ENCODE results near the gene FYTTD1.
A peak's percentile ranks its signal among the peaks of the same experiment; 100 is the strongest.

FYTTD1 gene

DNA sequence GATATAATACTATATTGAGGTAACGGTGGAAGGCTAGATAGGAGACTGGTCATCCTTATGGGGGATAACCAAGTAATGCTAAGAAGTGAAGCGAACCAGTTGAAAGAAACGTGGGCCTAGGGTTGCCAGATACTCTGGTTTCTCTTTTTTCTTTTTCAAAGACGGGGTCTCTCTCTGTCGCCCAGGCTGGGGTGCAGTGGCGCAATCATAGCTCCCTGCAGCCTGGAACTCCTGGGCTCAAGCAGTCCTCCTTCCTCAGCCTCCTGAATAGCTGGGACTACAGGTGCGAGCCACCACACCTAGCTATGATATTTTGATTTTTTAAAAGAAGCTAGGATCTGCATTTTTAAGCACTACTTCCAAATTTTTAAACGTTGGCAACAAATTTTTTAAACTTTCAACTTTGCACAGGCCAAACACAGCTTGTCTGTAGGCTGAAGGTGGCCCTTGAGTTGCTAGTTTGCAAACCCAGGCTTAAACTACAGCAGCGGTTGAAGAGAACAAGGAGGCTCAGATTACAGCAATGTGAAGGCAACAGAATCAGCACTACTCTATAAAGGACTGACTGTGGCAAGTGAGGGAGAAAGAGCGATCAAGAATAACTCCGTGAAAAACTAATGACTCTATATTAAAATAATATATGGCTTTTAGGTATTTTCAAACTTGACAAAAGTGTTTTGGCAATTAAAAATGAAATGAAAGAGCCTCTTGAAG lies 11.8 kb upstream of the FYTTD1 start:
- DNase-seq: no peak

- DNase-seq: no peak
Measured at GRCh38 chr3:197742787-197743186, 6.9 kb upstream of the FYTTD1 start.

DNA sequence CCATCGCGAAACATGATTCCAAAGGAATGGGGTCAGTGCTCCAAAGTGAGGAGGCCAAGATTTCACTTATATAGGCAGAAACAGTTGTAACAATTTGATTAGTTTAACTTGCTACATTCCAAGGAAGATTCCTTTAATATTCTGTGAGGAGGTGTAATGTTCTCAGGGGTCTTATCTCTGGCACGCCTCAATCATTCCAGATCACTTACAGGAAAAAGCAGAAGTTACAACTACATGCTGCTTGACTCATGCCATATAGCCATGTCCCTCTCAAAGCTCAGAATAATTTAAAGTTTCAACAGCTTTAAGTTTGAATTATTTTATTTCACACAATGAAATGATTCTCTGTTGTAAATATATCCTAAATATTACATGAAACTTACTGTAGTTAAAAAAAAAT lies 3.5 kb upstream of the FYTTD1 start:
- no peak for DNase-seq

GRCh38 chr3:197746801-197747237 lies 2.9 kb upstream of the FYTTD1 start:
- DNase-seq: no peak

- DNase-seq: no peak
Measured at GRCh38 chr3:197748597-197749314, 927 bp upstream of the FYTTD1 start.

GRCh38 chr3:197749315-197749600 lies 425 bp upstream of the FYTTD1 start:
- DNase-seq: peak; percentile 69

GRCh38 chr3:197750396-197750831 lies 731 bp downstream of the FYTTD1 start:
- DNase-seq: peak; percentile 44

- DNase-seq: peak; percentile 26
Measured at GRCh38 chr3:197750858-197751737, 1.4 kb downstream of the FYTTD1 start.

GRCh38 chr3:197752107-197752506 lies 2.4 kb downstream of the FYTTD1 start:
- DNase-seq: no peak

DNA sequence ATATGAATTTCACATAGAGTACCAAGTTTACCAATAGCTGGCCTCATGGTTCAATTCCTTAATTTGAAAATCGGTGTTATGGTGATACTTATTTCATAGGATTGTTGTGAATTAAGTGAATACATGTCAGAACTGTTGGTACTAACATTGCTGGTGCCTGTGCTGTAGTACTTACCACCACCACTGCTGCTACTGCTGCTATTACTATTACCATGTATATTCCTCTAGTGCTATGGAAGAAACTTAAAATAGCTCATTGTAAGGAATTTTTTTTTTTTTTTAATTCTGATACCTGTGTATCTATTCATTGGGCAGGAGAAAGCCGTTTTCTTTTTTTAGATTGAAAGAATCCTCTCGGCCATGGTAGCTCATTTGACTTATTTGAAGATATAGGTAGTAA lies 3.6 kb downstream of the FYTTD1 start:
- DNase-seq: no peak

DNA sequence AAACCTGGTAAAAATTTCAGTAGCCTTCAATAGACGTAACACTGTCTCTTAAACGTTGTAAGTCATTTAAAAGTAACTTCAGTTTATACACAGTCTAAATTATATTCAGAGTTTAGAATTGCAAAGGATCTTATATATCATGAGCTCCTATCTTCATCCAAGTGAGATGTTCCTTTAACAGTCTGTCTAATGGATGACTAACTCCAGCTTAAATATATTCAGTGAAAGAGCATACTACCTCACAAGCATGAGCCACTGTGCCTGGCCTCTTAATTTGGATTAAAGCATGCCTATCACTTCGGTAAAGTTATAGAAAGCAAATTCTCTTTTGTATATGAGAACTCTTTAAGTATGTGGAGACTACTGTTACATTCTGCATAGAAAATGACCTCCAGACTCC lies 7.0 kb downstream of the FYTTD1 start:
- DNase-seq: no peak

DNA sequence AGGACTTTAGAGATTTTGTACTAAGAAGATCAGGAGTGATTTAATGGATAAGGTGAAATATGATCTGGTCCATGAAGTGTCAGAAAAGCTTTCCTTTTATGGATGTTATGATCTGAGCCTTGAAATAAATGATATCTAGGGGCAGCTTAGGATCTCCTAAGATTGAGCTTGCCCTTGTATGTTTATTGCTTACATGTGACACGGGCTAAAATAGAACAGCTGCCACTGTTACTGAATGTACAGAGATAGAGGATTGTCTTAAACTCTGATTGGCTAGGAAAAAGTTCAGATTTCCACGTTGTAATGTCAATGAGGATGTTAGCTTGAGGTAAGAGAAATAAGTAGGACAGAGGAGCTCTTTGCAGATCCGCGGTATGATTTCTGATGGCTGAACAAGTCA lies 8.8 kb downstream of the FYTTD1 start:
- DNase-seq: no peak

GRCh38 chr3:197761784-197762183 lies 12.1 kb downstream of the FYTTD1 start:
- DNase-seq: no peak

DNA sequence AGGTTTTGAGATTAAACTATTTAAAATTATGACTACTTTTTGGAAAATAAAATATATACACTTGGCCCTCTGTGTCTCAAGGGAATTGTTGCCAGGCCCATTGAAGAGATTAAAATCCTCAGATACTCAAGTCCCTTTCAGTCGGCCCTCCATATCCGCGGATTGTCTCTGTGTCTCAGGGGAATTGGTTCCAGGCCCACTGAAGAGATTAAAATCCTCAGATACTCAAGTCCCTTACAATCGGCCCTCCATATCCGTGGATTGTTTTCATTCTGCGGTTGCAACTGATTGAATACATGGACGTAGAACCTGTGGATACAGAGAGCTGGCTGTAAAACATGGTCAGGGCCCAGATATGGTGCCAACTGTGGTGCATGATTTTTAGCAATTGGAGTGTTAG lies 25.6 kb downstream of the FYTTD1 start:
- no peak for DNase-seq

- no peak for DNase-seq
Measured at GRCh38 chr3:197782230-197782629, 32.5 kb downstream of the FYTTD1 start.

DNA sequence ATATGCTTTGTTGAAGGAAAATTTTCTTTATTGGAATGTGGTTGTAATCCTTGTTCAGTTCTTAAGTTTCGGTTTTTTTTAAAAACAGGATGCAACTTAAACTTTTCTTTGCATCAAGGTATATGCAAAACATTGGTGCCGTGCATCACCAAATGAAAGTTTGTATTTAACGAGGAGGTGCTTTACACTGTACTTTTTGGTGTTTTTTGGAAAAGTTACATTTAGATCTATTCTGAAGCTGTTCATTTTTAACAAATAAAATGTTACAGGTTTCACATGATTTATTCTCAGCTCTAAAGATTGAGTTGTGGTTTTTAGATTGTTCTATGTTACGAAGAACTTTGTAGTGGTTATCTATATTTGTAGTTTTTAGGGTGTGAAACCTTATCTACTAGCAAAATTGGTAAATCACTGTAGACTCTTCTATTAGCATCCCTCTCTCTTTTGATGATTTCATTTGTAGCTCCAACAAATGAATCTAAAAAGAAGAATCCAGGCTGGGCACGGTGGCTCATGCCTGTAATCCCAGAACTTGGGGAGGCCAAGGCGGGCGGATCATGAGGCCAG lies 34.4 kb downstream of the FYTTD1 start:
- no peak for DNase-seq

DNA sequence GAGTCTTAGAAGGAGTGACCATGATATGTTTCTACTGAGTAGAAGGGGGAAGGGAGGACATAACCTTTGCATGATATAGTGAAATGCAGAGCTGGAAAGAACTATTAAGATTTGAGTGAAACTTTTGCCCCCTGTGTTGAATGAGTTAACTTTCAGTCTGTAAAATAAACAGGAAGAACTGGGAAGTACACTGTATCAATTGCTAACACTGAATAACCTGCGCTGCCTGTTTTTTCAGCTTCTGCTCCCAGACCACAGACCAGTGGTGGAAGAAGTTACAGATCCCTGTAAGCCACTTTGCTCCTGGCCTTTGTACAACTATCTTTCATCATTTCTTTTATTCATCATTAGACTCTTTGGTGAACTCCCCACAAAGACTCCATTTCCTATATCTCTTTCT lies 37.7 kb downstream of the FYTTD1 start:
- no peak for DNase-seq

- no peak for DNase-seq
Measured at GRCh38 chr3:197789309-197789708, 39.6 kb downstream of the FYTTD1 start.

DNA sequence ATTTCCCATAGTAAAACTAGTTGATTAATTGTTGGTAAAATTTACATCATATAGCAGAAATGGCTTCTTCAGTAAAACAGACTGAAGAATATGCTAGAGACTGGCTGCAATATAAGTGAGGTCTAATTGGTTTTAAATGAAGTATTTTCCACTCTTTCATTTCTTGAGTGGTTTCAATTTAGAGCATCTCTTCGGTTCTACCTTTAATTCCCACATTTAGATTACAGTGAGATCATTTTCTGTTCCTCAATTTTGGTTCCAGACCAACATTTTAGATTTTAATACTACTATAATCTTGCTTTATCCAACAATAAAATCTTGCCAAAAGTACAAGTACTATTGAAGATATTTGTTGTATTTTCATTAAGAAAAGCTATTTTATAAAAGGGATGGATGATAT lies 40.4 kb downstream of the FYTTD1 start:
- DNase-seq: no peak

DNA sequence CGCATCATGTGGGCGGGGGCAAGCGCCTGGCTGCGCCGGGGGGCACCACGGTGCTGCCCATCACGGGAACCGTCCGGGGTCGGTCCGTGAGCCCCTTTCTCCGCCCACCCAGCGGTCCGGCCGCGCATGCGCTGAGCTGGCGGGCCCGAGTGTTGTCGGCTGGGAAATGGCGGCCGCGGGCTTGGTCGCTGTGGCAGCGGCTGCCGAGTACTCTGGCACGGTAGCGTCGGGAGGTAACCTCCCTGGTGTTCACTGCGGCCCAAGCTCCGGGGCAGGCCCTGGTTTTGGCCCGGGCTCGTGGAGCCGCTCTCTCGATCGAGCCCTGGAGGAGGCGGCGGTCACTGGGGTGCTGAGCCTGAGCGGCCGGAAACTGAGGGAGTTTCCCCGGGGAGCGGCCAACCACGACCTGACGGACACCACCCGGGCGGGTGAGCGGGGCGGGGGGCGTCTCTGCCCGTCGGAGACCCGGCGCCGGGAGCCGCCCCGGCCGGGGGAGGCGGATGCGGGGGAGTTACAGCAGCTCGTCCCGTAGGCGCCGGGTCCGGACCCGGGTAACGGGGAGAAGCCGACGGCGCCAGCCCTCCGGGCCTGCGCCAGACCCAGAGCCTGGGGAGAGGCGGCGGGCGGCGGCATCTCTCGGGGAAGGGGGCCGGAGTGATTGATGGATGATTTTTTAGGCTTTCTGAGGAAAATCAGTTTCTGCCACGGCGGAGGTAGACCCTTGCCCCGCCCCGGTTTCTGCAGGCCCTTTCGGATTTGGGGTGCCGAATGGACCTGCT lies 41.6 kb downstream of the FYTTD1 start, which contains the start of gene LRCH3:
TSS of gene LRCH3 (plus strand) at position 142 of the 779 bp plus-strand sequence. CDS start at position 167, 25 bp downstream.
- peak; percentile 86 for DNase-seq

DNA sequence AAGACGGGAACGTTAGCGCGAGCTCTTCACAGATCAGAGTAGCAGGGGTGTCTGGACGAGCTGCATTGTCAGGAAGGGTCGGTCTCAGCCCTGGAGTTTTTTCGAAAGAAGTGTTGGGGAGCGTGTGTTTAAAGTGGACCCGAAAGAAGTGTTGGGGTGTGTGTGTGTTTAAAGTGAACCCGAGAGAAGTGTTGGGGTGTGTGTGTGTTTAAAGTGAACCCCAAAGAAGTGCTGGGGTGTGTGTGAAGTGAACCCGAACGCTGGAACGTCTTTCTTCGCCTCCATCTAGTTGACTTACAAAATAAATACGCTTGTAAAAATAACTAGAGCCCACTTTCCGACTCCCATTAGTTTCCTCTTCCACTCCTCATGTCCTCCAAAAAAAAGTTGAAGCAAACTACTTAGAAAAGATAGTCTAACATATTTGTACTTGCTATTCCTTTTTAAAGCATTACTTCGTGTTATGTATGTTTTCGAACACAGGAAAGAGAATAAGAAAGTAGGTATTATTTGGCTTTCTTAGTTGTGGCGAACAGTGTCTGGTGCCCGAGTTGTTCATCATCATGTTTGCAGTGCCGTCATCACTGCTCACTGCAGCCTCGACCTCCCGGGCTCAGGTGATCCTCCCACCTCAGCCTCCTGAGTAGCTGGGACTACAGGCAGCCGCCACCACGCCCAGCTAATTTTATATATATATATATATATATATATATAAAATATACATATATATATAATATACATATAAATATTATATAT lies 42.4 kb downstream of the FYTTD1 start:
- peak; percentile 35 for DNase-seq

GRCh38 chr3:197793247-197793646 lies 43.6 kb downstream of the FYTTD1 start:
- no peak for DNase-seq
